Ovary (tissue), 3 donors: Measurements from ENCODE around the gene CELF2.

Experiments used
- CTCF ChIP-seq, 3 donors: fragments of 450-650 bp in 2 of 3; fragments of 200-600 bp in 1 of 3; IDR thresholded peaks; one replicate each; pipeline versions ENCODE4 v1.5.1 to v1.8.0; 2016 to 2022; ENCODE audit warnings: antibody characterized with exemption in 3 of 3, mild to moderate bottlenecking in 1 of 3
- EP300 ChIP-seq: sonication (generic); formaldehyde crosslinking; IDR thresholded peaks from one replicate; pipeline ENCODE4 v1.6.1; 2017; ENCODE audit warnings: antibody characterized with exemption
- POLR2A ChIP-seq: fragments of 450-650 bp; IDR thresholded peaks from one replicate; pipeline ENCODE4 v1.6.1; 2017; ENCODE audit warnings: antibody characterized with exemption, mild to moderate bottlenecking, moderate library complexity
- donor health status: DM: no; HTN: no; CAD: no.

- TF ChIP-seq CTCF (IDR thresholded peaks at IDR 0.05) (no peak), POLR2A (no peak), EP300 (no peak)
Observed at GRCh38 chr10:11162828-11163599, 145.3 kb downstream of the CELF2 start.
